Subcutaneous adipose tissue (tissue), 4 donors: ENCODE data around the gene CRY2. TPM values are rescaled to one million over a fixed set of nuclear protein-coding genes. Genes with fewer than 3 reads are reported as not detected.

ENCODE experiments used
- CTCF ChIP-seq: fragments of 450-650 bp; IDR thresholded peaks from one replicate; pipeline ENCODE4 v1.5.1; 2016; ENCODE audit warnings: low read depth, mild to moderate bottlenecking, control low read depth, antibody characterized with exemption, moderate library complexity
- total RNA-seq, 4 donors: library from RNA; depleted of rRNA; stranded (reverse); fragments of >200 nt; gene quantifications; one replicate each; pipeline ENCODE4 v1.1.0, GENCODE V29; 2016

The CRY2 gene
- total RNA-seq, 4 donors from 2014 or later, result 28.0 to 84.2 (median 39.4) TPM

- no peak for TF ChIP-seq CTCF
Measured at GRCh38 chr11:45932217-45932616, 84.9 kb downstream of the CRY2 start.

Other genes with a start within 250 kb of the CRY2 start
- gene CHST1, start 181.9 kb upstream of the CRY2 start, total RNA-seq, result 1 to 10 TPM in 3 of 4 donors, under 1 TPM in 1; 0.98 to 2.2 (median 1.2) TPM
- gene SLC35C1, start 42.3 kb upstream of the CRY2 start, total RNA-seq, result 10 to 100 TPM; 49.5 to 96.7 (median 66.2) TPM
- 1 to 10 TPM; 1.3 to 4.0 (median 2.3) TPM for gene MAPK8IP1, start 38.2 kb downstream of the CRY2 start, total RNA-seq
- 1 to 10 TPM in 1 of 4 donors, not detected in 3; 3.0 TPM for gene FREY1, start 59.8 kb downstream of the CRY2 start, total RNA-seq
- gene PEX16, start 70.4 kb downstream of the CRY2 start, total RNA-seq, result 10 to 100 TPM; 17.3 to 40.5 (median 26.7) TPM
- not detected for gene LARGE2, start 75.2 kb downstream of the CRY2 start, total RNA-seq